Glutamatergic neuron (in vitro differentiated cells): ENCODE data around the gene C19orf73. TPM values are rescaled to one million over a fixed set of nuclear protein-coding genes. Genes with fewer than 3 reads are reported as not detected.

ENCODE experiments used
- DNase-seq: peaks from one replicate; pipeline ENCODE4 v3.0.0; 2022
- H3K27ac Mint-ChIP-seq: one replicate; pipeline ENCODE4 v1.8.0; 2020; ENCODE audit warnings: mild to moderate bottlenecking, mixed read lengths, inconsistent platforms; ENCODE audit not compliant: unreplicated experiment
- H3K27me3 Mint-ChIP-seq: one replicate; pipeline ENCODE4 v1.8.0; 2020; ENCODE audit warnings: mild to moderate bottlenecking, moderate library complexity, mixed read lengths, inconsistent platforms; ENCODE audit not compliant: unreplicated experiment
- H3K36me3 Mint-ChIP-seq: one replicate; pipeline ENCODE4 v1.8.0; 2020; ENCODE audit warnings: mild to moderate bottlenecking, mixed read lengths, inconsistent platforms; ENCODE audit not compliant: unreplicated experiment
- H3K4me1 Mint-ChIP-seq: one replicate; pipeline ENCODE4 v1.8.0; 2020; ENCODE audit warnings: mild to moderate bottlenecking, low read depth, mixed read lengths, inconsistent platforms; ENCODE audit not compliant: unreplicated experiment
- H3K4me3 Mint-ChIP-seq: one replicate; pipeline ENCODE4 v1.8.0; 2020; ENCODE audit warnings: mild to moderate bottlenecking, mixed read lengths, inconsistent platforms; ENCODE audit not compliant: unreplicated experiment
- H3K9me3 Mint-ChIP-seq: one replicate; pipeline ENCODE4 v1.8.0; 2020; ENCODE audit warnings: mild to moderate bottlenecking, moderate library complexity, mixed read lengths, inconsistent platforms; ENCODE audit not compliant: unreplicated experiment
- total RNA-seq: library from RNA; stranded (reverse); fragmentation: NEBNext Ultra II Directional; extraction: Animal tissue kit (Norgen Biotek cat#: 25700); gene quantifications from one replicate; pipeline ENCODE4 v1.2.1, GENCODE V29; 2021; ENCODE audit not compliant: unreplicated experiment
- TF ChIP-seq, protein P1 (sequence below): fragments of 200-600 bp; sonication (generic); IDR thresholded peaks from one replicate; pipeline ENCODE4 v1.5.0; 2021; ENCODE audit not compliant: partially characterized antibody, unreplicated experiment

The C19orf73 gene
- total RNA-seq, 1 donor from 2014 or later, result 3.2 TPM

GRCh38 chr19:49073514-49074378, 45.2 kb downstream of the C19orf73 start:
- H3K4me1 Mint-ChIP-seq, result no peaks in the 10 kb centered on the region
- peak overlapping the region; percentile 13 for H3K27ac Mint-ChIP-seq
- TF ChIP-seq, protein P1, sequence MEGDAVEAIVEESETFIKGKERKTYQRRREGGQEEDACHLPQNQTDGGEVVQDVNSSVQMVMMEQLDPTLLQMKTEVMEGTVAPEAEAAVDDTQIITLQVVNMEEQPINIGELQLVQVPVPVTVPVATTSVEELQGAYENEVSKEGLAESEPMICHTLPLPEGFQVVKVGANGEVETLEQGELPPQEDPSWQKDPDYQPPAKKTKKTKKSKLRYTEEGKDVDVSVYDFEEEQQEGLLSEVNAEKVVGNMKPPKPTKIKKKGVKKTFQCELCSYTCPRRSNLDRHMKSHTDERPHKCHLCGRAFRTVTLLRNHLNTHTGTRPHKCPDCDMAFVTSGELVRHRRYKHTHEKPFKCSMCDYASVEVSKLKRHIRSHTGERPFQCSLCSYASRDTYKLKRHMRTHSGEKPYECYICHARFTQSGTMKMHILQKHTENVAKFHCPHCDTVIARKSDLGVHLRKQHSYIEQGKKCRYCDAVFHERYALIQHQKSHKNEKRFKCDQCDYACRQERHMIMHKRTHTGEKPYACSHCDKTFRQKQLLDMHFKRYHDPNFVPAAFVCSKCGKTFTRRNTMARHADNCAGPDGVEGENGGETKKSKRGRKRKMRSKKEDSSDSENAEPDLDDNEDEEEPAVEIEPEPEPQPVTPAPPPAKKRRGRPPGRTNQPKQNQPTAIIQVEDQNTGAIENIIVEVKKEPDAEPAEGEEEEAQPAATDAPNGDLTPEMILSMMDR, result no peak
- peak; percentile 51 for DNase-seq
- H3K9me3 Mint-ChIP-seq, result peaks cover 7% of the 10 kb centered on the region
- peaks cover 18% of the 10 kb centered on the region for H3K36me3 Mint-ChIP-seq
- H3K4me3 Mint-ChIP-seq, result peak overlapping the region; percentile 43
- H3K27me3 Mint-ChIP-seq, result peaks cover 22% of the 10 kb centered on the region

DNA sequence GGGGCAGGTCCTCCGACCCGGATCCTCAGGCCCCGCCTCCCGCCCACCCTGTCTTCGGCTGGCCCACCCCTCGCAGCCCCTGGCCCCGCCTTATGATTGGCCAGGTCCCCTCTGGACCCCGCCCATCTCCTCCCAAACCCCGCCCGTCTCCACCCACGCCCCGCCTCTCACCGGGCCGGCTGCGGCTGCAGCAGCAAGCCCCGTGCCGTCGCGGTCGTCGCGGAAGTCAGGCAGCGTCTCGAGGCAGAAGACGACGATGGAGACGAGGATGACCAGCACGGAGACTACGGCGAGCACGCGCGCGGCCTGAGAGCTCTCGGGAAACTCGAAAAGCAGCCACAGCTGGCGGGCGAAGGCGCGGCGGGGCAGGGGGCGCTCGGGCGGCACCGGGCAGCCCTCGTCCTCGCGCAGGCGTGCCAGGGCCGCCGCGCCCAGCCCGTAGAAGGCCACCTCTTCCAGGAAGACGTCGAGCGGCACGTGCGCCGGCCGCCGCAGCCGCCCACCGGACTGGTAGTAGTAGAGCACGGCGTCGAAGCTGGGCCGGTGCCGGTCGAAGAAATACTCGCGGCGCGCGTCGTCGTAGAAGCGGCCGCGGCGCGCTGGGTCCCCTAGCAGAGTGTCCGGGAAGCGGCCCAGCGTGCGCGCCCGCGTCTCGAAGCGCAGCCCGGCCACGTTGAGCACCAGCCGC, 46.9 kb downstream of the C19orf73 start:
- Mint-ChIP-seq H3K4me1 (peaks cover 4% of the 10 kb centered on the region), H3K36me3 (peaks cover 22% of the 10 kb centered on the region), H3K9me3 (peaks cover 4% of the 10 kb centered on the region), H3K27me3 (peaks cover 25% of the 10 kb centered on the region), H3K27ac (no peak overlapping the region), H3K4me3 (no peak overlapping the region)
- TF ChIP-seq, protein P1, result no peak
- peak; percentile 59 for DNase-seq

- Mint-ChIP-seq H3K4me1 (peaks cover 11% of the 10 kb centered on the region), H3K9me3 (peaks cover 4% of the 10 kb centered on the region), H3K36me3 (peaks cover 22% of the 10 kb centered on the region), H3K27ac (no peak overlapping the region), H3K4me3 (no peak overlapping the region), H3K27me3 (peaks cover 25% of the 10 kb centered on the region)
- TF ChIP-seq, protein P1, result no peak
- no peak for DNase-seq
These were observed 48.5 kb downstream of the C19orf73 start for GRCh38 chr19:49070416-49070815.

- DNase-seq, result no peak
- Mint-ChIP-seq H3K4me1 (peaks cover 12% of the 10 kb centered on the region), H3K27ac (no peak overlapping the region), H3K9me3 (peaks cover 3% of the 10 kb centered on the region), H3K27me3 (peaks cover 24% of the 10 kb centered on the region), H3K36me3 (peaks cover 22% of the 10 kb centered on the region), H3K4me3 (no peak overlapping the region)
- TF ChIP-seq, protein P1, result no peak
These were observed 49.9 kb downstream of the C19orf73 start for GRCh38 chr19:49069026-49069425.

Other genes starting within 250 kb of the C19orf73 start
- 106 TPM for gene PPP1R15A, start 246.7 kb downstream of the C19orf73 start, total RNA-seq
- not detected for gene TULP2, start 220.4 kb downstream of the C19orf73 start, total RNA-seq
- gene NUCB1, start 218.8 kb downstream of the C19orf73 start, total RNA-seq, result 115 TPM
- gene DHDH, start 185.4 kb downstream of the C19orf73 start, total RNA-seq, result not detected
- 87.7 TPM for gene BAX, start 164.3 kb downstream of the C19orf73 start, total RNA-seq
- gene FTL, start 153.8 kb downstream of the C19orf73 start, total RNA-seq, result 875 TPM
- 69.0 TPM for gene GYS1, start 125.8 kb downstream of the C19orf73 start, total RNA-seq
- gene RUVBL2, start 125.3 kb downstream of the C19orf73 start, total RNA-seq, result 60.9 TPM
- not detected for gene LHB, start 102.1 kb downstream of the C19orf73 start, total RNA-seq
- not detected for gene CGB3, start 94.8 kb downstream of the C19orf73 start, total RNA-seq
- not detected for gene CGB2, start 87.3 kb downstream of the C19orf73 start, total RNA-seq
- gene CGB1, start 82.2 kb downstream of the C19orf73 start, total RNA-seq, result not detected
- not detected for gene CGB5, start 75.3 kb downstream of the C19orf73 start, total RNA-seq
- gene CGB8, start 70.0 kb downstream of the C19orf73 start, total RNA-seq, result not detected
- gene CGB7, start 61.4 kb downstream of the C19orf73 start, total RNA-seq, result not detected
- not detected for gene NTF4, start 54.3 kb downstream of the C19orf73 start, total RNA-seq
- not detected for gene KCNA7, start 46.4 kb downstream of the C19orf73 start, total RNA-seq
- 300 TPM for gene SNRNP70, start 33.7 kb downstream of the C19orf73 start, total RNA-seq
- gene LIN7B, start 4.8 kb downstream of the C19orf73 start, total RNA-seq, result 32.6 TPM
- gene PPFIA3, start 401 bp upstream of the C19orf73 start, total RNA-seq, result 104 TPM
- 26.6 TPM for gene HRC, start 36.3 kb upstream of the C19orf73 start, total RNA-seq
- gene TRPM4, start 38.6 kb upstream of the C19orf73 start, total RNA-seq, result 54.1 TPM
- gene SLC6A16, start 206.0 kb upstream of the C19orf73 start, total RNA-seq, result 6.6 TPM
- not detected for gene CD37, start 216.3 kb upstream of the C19orf73 start, total RNA-seq
- 140 TPM for gene TEAD2, start 243.3 kb upstream of the C19orf73 start, total RNA-seq
- 2.8 TPM for gene DKKL1, start 244.7 kb upstream of the C19orf73 start, total RNA-seq